ENCODE measurements around the gene ADGRB3.

GRCh38 chr6:69340196-69340595 lies 705.1 kb downstream of the ADGRB3 start:
- TF ChIP-seq CTCF (IDR thresholded peaks at IDR 0.05) (no peak), POLR2AphosphoS5 (IDR thresholded peaks at IDR 0.05; ENCODE audit: low read depth, low read length) (no peak), GATA2 (CRISPR knock-in tag; IDR thresholded peaks at IDR 0.05) (no peak), YY1 (IDR thresholded peaks at IDR 0.05; ENCODE audit: low read depth) (no peak), TCF12 (IDR thresholded peaks at IDR 0.05) (no peak), JUND (IDR thresholded peaks at IDR 0.05) (no peak), USF2 (IDR thresholded peaks at IDR 0.05; ENCODE audit: borderline replicate concordance, low read depth, low read length) (no peak), EP300 (IDR thresholded peaks at IDR 0.05; ENCODE audit: borderline replicate concordance in 1 of 2, low read depth in 1 of 2, low read length in 1 of 2) (no peak), ELF1 (IDR thresholded peaks at IDR 0.05) (no peak), TAF1 (IDR thresholded peaks at IDR 0.05; ENCODE audit: borderline replicate concordance, low read depth, low read length) (no peak), GABPA (IDR thresholded peaks at IDR 0.05; ENCODE audit: low read depth) (no peak), SIN3A (IDR thresholded peaks at IDR 0.05; ENCODE audit: borderline replicate concordance, low read depth, low read length) (no peak)
